ENCODE results near the gene FRMD4A.

FRMD4A gene

GRCh38 chr10:14004536-14004935, 326.2 kb downstream of the FRMD4A start:
- no peak for DNase-seq

GRCh38 chr10:14003517-14004184, 327.1 kb downstream of the FRMD4A start:
- no peak for DNase-seq

- DNase-seq: no peak
Measured at GRCh38 chr10:14001298-14002040, 329.3 kb downstream of the FRMD4A start.

DNA sequence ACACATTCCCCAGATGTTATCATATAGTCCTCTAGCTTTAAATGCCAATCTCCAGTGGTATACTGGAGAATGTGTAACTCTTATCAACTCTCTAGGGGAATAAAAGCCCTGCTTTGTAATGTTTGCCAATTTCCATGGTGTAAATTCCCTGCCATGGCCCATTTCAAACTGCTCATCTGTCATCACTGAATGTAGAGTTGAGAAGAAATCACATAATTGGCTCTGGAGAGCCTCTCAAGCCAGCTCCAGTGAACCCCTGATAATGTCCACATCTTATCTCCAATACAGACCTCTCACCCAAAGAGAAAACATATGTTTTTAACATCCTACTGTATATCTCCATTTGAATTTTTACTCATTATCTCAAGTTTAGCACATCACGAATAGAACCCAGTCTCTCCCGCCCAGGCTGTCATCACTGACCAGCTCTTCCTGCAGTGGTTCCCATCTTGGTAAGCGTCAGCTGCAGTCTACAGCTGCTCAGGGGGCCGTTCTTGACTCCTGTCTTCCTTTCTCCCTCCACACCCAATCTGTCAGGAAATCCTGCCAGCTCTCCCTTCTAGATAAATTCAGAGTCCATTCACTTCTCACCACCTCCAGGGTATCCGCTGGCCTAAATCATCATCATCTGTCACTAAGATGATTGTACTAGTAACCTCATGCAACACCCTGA, 332.4 kb downstream of the FRMD4A start:
- DNase-seq: no peak

DNA sequence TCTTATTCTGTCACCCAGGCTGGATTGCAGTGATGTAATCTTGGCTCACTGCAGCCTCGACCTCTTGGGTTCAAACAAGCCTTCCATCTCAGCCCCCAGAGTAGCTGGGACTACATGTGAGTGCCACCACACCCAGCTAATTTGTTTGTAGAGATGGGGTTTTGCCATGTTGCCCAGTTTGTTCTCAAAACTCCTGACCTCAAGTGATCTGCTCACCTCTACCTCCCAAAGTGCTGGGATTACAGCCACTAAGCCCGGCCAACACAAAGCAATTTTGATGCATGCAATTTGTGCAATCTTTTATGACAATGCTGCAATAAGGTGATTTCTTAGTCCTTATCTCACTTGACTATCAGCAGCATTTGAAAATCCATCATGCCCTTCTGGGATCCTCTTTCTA, 333.1 kb downstream of the FRMD4A start:
- DNase-seq: no peak

DNA sequence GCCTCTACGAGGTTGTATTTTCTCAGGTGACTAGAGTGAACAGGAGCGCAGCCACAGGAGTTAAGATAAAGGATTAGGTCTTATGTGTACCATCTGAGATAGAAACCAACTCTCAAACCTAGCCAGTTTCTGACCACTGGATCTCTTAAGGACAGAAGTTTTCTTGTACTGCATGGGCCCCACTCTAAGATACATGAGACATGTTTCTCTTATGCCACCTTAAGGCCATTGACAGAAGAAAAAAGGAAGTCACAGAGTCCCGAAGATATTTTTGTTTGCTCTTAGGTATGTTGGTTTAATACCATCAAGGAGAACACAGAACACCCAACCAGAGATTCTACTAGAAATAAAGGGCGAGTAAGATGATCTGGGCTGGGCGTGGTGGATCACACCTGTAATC, 335.8 kb downstream of the FRMD4A start:
- no peak for DNase-seq

- no peak for DNase-seq
Measured at GRCh38 chr10:13993673-13994089, 337.0 kb downstream of the FRMD4A start.

DNA sequence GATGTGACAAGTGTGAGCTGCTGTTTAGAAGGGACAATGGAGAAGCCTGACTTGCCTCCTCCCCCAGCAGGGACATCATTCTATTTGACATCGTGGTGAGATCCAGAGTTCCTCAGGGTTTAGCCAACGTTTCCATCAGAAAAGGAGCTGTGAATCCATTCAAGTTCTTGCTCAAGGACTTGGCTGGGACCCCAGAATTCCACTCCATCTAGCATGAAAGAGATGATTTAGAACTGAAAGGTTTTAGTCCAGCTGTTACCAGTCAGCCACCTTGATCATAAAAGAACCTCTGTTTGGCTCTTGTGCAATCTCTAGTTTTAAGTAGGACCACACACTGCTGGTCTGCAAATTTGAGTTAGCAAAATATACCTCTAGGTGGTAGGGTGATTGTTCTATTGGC, 337.6 kb downstream of the FRMD4A start:
- no peak for DNase-seq

DNA sequence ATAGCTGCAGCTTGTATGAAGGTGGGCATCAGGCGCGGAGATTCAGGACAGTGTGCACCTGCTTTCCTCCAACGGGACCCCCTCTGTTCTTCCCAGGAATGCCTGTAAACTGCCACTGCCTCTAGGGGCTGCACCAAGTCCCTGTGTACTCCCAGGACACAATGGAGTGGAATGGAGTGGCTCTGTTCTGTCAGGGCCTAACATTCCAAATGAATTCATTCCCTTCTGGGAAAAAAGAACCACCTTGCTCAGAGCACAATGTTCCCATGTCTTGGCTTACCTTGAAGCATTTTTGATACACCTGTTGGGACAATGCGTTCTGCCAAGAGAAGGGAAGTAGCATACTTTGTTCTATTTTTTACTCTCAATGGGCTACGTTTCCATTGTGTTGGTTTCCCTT, 339.4 kb downstream of the FRMD4A start:
- DNase-seq: no peak

GRCh38 chr10:13990946-13991345, 339.8 kb downstream of the FRMD4A start:
- no peak for DNase-seq

GRCh38 chr10:13990392-13990805, 340.3 kb downstream of the FRMD4A start:
- no peak for DNase-seq

DNA sequence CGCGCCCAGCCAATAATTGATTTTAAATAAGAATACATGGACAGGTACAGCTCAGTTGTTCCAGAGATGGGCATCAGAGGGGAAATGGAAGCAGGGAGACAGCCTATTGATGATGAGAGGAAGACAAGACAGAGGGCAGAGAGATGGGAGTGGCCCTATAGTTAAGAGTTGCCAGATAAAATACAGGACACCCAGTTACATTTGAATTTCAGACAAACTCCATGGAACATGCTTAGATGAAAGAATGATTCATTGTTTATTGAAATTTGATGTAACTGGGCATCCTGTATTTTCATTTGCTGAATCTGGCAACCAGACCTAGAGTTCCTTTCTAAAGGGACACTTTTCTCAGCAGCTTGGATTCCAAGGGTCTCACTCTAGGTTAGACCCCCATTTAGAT, 341.1 kb downstream of the FRMD4A start:
- no peak for DNase-seq

DNA sequence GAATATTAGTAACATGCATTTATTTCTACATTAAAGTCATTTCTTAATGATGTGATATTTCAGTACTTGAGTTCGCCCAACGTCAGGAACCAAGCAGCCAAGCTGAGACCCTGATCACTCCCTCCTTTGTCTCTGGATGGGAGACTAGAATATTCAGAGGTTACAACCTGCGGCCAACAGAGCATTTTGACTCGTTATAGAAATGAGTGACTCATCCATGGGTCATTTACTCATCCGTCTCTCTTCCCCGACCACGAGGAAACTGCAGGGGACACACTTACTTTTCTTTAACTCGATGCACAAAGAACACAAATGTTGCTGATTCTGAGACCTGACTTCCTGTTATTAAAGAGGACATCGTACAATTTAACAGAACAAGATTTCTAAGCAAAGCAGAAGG, 343.3 kb downstream of the FRMD4A start:
- DNase-seq: no peak

DNA sequence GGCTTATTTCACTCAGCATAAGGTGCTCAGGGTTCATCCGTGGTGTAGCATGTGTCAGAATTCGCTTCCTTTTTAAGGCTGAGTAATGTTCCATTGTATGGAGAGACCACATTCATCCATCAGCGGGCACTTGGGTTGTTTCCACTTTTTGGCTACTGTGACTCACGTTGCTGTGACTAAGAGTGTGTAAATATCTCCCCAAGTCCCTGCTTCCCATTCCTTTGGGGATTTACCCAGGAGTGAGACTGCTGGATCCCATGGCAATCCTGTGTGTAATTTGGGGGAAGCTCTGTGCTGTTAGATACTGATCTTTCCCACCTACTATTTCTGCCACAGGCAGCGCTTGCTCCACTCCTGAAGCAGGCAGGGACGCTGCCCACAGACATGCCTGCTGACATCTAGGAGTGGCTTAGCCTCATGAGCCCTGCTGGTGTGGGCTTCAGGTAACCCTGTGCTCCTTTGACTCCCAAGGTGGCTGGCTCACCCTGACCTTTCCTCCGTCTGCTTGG, 346.0 kb downstream of the FRMD4A start:
- DNase-seq: no peak

DNA sequence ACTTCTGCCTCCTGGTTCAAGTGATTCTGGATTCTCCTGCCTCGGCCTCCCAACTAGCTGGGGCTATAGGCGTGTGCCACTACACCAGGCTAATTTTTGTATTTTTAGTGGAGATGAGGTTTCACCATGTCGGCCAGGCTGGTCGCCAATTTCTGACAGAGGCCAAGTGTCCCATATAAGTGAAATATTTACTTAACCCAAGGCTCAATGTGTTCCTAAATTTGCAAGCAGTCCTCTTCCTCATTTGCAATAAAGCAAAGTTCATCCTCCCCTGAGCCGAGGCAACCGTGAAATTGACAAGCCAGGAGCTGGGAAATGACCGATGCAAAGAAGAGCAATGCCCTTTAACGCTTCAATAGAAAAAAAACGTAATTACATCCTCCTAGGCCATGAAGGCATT, 347.7 kb downstream of the FRMD4A start:
- DNase-seq: no peak

GRCh38 chr10:13978533-13979115, 352.1 kb downstream of the FRMD4A start:
- no peak for DNase-seq

DNA sequence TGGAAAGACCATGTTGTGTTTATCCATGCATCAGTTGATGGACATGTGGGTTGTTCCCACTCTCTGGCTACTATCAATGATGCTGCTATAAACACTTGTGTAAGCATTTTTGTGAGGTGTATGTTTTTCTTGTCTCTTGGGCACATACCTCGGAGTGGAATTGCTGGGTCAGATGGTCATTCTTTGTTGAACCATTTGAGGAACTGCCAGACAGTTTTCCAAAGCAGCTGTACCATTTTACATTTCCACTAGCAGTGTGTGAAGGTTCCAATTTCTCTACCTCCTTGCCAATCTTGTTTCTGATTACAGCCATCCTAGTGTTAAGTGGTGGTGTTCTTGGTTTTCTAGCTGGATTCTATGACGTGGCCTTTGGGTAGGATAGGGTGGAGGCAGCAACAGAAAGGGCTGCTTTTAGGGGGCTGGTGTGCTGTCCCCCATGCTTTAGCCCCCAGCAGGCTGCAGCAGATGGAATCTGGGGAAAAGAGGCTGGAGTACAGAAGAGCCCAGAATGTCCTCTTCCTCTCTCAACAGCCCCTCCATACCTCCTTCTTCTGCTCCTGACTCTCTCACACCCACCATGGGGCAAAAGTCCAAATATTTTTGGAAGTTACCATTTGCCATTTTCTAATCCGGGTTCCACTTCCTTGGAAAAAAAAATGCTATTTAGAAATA, 352.7 kb downstream of the FRMD4A start:
- no peak for DNase-seq

DNA sequence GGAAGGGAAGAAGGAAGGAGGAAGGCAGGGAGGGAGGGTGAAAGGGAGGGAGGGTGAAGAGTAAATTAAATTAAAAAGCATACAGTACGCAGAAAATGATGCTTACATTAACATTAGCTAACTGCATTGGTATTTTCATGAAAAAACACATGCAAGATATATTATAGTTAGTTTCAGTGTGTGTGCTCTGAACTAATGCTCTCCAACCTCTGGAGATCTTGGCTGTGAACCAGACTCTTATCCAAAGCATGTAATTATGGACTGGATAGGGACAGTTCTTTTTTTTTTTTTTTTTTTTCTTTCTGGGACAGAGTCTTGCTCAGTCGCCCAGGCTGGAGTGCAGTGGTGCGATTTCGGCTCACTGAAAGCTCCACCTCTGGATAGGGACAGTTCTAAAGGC, 357.0 kb downstream of the FRMD4A start:
- no peak for DNase-seq

DNA sequence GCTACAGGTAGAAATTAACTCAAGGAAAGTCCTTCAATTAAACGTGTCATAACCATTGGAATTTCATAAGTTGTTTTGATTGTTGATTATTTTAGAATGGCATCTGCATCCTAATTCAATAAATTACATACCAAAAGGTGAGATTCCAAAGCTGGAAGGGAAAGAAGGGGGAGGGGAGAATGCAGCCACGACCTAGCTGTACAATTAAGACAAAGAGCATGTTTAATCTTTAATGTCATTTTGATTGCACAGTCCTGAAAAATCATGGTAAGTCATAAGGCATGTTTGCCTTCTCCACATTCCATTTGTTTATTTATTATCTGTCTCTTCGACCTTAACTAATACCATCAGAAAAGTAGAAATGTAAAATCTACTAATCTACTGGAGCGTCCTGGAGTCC, 358.1 kb downstream of the FRMD4A start:
- no peak for DNase-seq

- DNase-seq: no peak
Measured at GRCh38 chr10:13971601-13972475, 358.9 kb downstream of the FRMD4A start.

- DNase-seq: no peak
Measured at GRCh38 chr10:13970957-13971353, 359.8 kb downstream of the FRMD4A start.

All from NCI-H1436 treated with DMSO at 0.1 percent for 48 hours (cell line).